ENCODE results near the gene RWDD3.

RWDD3 gene

DNA sequence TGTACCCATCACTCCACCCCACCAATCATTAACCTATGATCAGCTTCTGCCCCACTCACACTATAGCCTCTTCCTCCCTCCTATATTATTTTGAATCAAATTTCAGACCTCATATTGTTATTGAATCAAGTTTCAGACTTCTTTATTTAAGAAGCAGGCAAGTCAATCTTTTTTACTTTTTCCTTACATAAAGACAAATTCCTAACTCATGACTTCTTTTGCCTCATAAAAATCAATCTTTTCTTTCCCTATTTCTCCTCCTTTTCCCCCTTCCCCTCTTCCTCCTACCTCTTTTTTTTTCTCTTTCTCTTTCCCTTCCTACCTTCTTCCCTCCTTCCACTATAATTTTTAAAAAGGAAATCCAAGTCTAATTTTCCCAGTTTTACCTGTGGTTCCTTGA is 4.3 kb upstream of the RWDD3 start:
- DNase-seq: no peak

GRCh38 chr1:95230256-95230655 is 3.8 kb upstream of the RWDD3 start:
- no peak for DNase-seq

DNA sequence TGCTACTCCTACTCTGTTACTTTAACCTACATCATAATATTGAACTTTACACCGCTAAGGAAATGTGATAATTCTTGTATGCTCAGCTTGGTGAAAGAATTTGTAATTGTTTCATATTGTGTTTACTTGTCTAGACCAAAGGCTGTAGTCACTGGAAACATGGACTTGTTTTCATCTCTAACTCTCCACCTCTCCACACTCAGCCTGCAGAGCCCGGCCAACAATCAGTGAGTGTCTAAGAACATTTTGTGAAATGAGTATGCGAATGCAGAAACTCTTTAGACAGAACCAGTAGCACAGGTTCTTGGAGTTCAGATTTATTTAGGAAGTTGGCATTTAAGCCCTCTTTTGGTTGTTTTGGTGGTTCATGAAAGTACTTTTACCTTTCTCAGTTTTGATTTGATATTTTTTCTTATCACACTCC is 3.2 kb upstream of the RWDD3 start:
- peak in 1 of 56 donors; percentile 7 for DNase-seq

GRCh38 chr1:95232646-95233318 is 1.2 kb upstream of the RWDD3 start:
- no peak for DNase-seq

- DNase-seq: peak in 27 of 56 donors; percentile 11 to 66 (median 40)
Observed at GRCh38 chr1:95233319-95233736, 682 bp upstream of the RWDD3 start.

GRCh38 chr1:95236784-95237575 is 3.0 kb downstream of the RWDD3 start:
- DNase-seq: no peak

GRCh38 chr1:95237981-95238703 is 4.1 kb downstream of the RWDD3 start:
- DNase-seq: no peak

DNA sequence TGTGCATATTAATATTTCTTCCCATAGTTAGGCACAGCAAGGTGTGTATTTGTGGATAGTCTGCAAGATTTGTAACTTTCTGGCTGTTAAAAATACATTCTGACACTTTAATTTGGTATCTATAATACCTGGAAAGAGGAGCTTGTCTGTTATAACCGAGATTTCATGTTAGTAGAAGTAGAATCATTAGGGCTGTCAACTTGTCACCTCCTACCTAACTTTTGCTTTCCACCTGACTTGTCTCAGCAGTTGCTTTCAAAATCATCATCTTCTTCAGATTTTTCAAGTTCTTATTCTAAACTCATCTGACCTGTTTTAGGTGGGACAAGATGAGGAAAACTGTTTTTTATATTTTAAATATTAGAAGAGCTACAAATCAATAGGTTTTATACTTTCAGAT is 11.0 kb downstream of the RWDD3 start:
- no peak for DNase-seq

DNA sequence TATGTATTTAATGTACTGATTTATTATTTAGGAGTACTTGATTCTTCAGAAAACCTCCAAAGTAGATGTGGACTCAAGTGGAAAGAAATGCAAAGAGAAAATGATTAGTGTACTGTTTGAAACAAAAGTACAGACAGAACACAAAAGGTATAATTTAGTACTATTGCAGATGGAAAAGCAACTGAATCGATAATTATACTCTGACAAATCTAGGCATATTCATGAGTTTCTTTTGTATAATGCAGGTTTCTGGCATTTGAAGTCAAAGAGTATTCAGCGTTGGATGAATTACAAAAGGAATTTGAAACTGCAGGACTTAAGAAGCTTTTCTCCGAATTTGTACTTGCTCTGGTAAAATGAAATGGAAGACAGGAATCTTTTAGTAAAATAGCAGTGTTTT is 12.5 kb downstream of the RWDD3 start:
- no peak for DNase-seq

GRCh38 chr1:95247607-95248006 is 13.6 kb downstream of the RWDD3 start:
- no peak for DNase-seq

DNA sequence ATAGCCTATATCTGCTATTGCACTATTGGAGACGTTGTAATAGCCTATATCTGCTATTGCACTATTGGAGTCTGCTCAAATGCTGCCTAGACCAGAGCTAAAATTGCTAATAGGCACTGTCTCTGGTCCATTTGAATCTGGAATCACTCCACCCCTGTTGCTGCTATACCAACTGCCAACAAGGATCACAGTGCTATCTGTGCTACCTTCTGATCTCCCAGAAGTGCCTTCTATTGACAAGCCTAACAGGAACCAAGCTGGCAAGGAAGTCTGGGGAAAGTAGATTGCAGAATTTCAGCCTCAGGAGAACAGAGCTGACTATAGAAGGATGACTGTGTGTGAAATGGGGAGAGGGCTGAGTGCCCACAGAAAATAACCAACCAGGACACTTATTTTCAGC is 15.9 kb downstream of the RWDD3 start:
- DNase-seq: no peak

DNA sequence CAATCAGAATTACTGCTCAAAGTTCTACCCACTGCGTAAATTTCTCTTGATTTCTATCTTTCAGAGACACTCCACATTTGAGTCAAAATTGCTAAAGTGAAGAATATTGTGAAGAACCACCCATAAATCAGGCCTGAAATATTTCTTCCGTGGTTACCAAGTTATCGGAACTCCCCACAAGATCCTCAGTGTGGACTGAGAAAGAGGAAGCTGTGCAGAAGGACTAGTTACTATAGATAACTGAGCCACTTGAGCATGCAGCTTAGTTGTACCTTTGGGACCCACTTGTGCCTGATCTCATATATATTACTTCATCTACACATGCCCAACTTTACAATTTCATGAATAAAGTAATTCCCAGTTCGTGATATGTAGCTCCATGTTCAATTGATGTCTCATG is 18.4 kb downstream of the RWDD3 start:
- no peak for DNase-seq

GRCh38 chr1:95254959-95255358 is 20.9 kb downstream of the RWDD3 start:
- DNase-seq: no peak

DNA sequence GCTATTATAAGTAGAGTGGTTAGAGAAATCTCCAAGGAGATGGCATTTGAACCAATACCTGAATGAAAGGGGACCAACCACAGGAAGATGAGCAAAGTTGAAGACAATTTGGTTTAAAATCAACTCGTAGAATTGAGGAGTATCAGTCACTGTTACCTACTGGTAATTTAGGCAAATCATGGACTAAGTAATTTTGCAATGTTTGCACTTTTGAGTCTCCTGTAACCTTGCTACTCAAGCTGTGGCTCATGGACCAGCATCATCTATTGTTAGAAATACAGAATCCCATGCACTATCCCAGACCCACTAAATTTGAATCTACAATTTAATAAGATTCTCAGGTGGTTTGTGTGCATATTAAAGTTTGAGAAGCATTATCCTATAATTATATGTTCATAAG is 21.8 kb downstream of the RWDD3 start:
- DNase-seq: no peak

DNA sequence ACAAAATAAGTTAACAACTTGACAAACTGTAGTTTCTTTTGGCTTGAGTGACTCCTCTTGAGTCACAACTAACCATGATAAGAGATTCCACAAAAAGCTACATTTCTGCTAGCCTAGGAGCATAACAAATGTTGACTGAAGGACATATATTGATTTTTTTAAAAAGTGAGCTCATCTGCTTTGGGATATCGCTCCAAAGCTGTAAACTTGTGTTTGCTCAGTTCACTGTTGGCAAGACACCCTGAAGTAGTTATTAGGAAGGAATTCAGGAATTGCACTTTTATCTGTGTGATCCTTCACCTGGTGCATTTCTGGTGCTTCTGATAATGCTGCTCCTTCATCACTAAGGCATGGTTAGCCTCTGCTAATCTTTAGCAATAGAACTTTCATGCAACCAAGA is 23.7 kb downstream of the RWDD3 start:
- no peak for DNase-seq

- no peak for DNase-seq
Observed at GRCh38 chr1:95259245-95259644, 25.2 kb downstream of the RWDD3 start.

DNA sequence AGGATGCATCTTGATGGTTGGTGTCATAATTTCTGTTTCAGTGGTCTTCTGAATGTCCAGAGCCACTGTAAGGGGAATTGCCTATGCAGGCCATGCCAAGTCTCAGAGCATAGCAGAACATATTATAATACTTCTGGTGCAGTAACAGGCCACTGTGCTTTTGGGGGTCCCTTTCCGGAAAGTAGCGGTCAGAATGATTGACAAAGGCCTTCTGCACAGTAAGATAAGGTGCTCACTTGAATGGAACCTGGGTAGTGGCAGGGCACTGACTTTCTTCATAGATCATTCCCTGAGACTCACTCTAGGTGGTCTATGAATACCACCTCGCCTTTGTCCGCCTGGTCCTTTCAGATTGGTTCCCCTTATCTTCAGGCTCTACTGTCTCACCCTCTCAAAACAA is 28.9 kb downstream of the RWDD3 start:
- no peak for DNase-seq

DNA sequence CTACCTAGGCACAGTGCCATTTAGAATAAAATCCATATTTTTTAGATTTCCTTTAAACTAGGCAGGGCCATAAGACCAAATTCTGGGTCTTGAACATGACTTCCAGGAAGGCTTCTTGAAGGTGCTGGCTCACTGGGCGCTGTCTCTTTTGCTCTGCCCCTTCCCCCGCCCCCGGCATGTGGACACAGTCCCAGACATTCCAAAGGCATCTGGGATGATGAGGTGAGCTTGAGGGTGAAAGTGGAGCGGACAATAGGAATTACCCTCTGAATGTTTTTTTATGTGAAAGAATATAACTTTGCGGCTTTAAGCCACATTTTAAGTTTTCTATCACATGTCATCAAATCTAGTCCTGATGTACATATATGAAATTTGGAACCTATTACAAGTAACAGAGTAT is 29.4 kb downstream of the RWDD3 start:
- DNase-seq: no peak

DNA sequence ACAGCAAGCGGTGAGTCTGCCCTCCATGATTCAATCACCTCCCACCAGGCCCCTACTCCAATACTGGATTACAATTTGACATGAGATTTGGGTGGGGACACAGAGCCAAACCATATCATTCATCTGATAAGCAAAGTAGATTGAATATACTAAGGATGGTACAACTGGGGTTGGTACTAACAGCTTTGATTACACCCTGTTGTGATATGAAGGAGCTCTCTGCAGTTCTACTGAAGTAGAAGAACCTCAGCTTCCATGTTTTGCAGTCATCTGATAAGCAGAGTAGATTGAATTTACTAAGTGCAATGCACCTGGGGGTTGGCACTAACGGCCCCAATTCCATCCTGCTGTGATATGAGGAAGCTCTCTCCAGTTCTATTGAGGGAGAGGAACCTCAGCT is 31.1 kb downstream of the RWDD3 start:
- no peak for DNase-seq

DNA sequence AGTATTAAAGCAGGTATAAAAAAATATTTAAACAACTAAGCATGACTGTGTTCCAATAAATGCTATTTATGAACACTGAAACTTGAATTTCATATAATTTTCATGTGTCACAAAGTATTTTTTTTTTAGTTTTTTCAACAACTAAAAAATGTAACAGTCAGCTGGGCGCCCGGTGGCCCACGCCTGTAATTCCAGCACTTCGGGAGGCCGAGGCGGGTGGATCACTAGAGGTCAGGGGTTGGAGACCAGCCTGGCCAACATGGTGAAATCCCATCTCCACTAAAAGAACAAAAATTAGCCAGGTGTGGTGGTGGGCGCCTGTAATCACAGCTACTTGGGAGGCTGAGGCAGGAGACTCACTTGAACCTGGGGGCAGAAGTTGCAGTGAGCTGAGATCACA is 42.4 kb downstream of the RWDD3 start:
- no peak for DNase-seq

- DNase-seq: no peak
Observed at GRCh38 chr1:95278173-95279006, 44.4 kb downstream of the RWDD3 start.
